Germinal center (tissue), 1 donor: ENCODE results near the gene PRLR.

ENCODE experiments used
- DNase-seq: peaks from one replicate; pipeline ENCODE4 v3.0.0; 2012; ENCODE audit warnings: mixed read lengths, low spot score

Gene PRLR

DNA sequence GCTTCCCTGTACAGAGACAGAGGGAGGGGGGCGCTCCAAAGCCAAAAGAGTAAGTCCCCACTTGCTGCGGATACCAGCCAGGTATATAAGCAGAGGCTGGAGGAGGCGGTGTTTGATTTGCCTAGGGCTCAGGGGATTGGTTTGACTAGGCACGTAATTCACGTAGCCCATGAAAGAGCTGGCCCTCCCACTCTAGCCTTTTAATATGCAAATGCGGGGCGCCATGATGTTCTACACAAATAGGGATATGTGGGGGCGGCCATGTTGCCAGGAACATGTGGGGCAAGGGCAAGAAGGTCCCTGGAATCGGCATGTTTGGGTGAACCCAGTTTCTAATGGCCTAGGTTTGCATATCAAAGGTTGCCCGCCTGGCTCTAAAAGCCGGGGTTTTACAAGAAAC is 3.3 kb upstream of the PRLR start:
- DNase-seq, result no peak

DNA sequence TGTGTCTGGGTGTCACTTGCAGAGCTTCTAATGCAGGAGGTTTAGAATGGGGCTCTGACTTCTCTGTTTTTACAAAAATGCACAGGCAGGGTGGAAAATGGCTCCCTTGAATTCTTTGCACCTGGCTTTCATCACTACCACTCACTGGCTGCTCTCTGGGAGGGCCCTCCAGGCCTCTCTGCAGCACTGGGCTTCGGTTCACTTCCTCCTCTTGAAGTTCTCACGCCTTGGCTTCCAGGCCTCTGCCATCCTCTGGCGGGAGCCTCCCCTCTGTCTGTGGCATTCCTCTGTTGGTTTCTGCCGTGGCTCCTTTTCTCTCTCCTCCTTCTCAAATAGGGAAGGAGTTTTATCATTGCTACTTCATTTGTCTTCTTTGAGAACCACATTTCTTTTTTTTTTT is 2.8 kb upstream of the PRLR start:
- no peak for DNase-seq

DNA sequence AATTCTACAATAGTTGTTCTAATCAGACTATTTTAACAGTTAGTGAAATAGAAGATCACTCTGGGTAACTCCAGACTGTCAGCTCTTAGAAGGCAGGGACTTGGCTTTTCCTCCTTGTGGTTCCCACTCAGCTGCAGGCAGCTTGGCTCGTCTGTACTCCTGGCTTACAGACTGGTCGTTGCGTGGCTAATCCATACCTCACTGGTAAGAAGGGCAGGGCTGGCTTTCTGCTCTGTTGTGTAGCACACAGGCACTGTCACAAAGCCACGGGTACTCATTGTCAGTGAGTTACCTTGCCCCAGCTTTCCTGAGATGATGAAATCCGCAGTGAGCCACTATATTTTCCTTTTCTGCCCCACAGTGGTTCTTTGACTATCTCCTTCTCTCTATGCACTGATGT is 1.8 kb upstream of the PRLR start:
- DNase-seq, result no peak

DNA sequence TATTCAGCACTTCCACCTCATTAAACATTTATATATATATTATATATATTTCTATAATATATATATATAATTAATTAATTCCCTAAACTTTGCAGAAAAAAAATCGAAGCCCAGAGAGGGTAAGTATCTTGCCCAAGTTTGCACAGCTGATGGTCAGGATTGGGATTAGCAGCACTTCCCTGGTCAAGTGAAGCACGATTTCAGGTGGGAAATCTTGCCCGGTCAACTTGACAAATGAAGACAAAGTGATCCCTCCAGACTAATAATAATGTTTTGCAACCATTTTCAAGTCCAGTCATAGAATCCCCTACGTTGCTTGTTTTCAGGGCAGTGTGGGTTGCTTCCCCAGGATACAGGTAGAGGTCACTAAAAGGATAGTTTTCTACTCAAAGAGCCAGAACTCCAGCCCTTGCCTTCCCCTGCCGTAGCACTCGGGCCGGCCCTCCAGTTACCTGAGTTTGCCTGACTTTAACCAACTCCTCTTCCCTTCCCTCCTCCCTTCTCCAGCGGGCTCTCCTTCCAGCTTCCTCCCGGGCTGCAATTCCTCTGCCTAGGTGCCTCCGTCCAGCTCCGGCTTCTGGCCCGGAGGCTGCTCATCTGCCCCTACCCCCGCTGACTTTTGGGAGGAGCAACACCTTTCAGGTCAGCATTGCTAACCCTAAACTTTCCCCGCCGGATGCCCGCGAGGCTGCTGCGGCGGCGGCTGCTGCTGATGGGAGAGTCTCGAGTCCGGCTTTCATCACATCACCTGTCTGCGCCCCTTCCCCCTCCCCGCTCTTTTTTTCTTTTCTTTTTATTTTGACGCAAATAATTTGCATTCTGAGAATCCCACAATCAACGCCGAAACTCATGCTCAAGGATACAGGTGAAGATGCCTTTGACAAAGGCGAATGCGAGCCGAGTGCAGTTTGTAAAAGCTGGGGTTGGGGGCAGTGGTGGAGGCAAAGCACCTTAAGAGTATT is 930 bp downstream of the PRLR start:
- no peak for DNase-seq

DNA sequence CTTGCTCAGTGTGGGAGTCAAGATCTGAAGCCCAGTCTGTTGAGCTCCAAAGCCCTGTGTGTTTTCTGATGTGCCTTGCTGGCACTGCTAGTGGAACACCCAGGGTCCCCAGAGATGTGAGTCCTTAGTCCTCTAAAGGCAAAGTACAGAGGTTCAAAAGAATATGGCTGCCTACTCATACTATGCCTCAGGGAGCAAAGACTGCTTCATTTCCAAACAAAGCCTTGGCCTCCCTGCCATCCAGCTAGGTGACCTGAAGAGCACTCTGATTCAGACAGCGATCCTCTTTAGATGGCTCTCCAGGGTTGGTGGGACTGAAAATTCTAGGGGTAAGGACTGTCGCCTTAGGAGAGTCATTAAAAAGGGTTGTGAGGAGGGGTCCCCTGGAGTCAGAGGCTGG is 2.0 kb downstream of the PRLR start:
- no peak for DNase-seq

DNA sequence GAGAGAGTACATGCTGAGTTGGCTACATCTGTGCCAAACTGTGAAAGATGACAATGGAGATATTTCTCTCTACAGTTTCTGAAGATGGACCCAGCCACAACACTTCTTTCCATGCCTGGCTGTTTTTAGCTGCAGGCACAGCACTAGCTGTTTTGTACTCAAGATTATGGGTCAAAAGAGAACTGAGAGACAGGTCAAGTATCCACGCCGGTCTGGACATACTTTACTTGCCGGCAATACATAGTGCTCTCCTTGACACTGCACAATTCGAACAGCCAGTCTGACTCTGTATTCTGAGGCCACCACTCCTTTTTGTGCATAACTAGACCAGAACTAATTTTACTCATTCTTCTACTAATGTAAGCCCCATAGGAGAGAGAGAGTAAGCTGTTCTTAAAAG is 2.6 kb downstream of the PRLR start:
- DNase-seq, result no peak

DNA sequence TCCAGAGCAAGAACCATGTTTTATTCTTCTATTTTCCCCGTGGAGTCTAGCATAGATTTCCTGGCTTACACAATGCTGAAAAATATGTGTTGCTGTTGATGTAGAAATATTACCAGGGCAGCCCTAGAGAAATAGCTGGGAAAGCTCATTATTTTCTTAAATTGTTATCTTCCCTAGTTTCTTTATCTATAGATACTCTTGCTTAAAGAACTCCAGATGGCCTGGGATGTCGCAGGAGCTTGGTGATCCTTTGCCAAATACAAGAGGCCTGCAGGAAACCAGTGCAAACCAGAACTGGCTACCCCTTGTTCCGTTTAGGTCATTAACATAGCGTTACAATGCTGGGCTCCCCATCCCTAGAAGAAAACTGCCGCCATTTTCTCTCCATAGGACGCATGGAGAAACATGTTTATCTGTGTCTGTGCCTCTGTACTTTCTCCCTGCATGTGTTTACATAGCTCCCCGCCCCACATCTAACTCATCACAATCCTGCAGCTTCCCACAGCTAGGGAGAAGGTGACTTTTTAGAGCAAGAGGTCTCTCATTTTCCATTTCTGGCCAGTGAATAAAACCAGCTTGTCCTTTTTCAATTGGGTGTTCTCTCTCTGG is 6.4 kb downstream of the PRLR start:
- DNase-seq, result no peak

DNA sequence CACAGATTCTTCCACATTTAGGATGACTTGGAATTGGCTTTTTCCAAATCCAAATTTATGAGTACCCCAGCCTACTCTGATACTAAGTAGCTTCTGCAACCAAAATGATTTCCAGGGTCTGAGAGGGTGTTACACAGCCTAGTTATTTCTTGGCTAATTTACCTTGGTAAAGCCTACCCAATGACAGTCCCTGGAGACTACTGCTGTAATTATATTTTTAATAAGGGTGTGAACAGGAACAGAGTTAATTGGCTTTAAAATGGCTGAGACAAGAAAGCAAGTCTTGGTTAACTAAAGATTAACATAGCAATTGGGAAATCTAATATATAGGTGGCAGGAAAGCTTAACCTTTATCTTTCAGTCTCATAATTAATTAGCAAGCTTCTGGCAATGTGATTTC is 9.3 kb downstream of the PRLR start:
- no peak for DNase-seq

DNA sequence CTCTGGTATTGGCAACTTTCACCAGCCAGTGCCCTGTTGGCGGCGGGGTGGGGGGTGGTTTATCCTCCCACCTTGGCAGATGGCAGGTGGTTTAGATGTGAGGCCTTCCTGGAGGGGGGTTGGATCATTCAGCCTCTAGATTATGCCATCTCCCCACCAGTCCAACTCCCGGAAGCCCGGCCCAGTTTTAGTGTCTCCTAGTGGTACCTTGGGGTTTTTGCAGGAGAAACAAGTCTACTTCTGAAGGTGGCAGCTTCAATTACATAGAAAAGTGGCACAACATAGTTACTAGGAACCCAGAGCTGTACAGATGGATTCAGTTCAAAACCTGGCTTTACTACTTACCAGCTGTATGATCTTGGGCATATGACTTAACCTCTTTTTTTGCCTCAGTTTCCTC is 11.3 kb downstream of the PRLR start:
- DNase-seq, result no peak

DNA sequence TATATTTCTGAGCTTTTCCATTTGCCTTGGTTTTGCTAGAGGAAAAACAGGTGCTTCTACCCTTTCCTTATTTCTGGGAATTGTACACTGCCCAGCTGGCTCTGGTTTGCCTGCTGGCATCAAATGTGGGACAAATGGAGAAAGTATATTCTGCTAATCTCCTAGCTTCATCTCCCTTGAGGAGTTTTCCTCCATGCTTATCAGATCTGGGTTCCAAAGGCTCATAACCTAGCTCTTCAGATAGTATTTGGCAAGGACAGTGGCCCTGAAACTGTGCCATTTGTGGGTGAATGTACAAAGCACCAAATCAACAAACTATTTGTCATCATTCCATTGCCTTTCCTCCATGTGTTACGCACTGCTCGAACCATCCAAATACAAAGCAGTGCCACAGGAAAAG is 16.2 kb downstream of the PRLR start:
- DNase-seq, result no peak

DNA sequence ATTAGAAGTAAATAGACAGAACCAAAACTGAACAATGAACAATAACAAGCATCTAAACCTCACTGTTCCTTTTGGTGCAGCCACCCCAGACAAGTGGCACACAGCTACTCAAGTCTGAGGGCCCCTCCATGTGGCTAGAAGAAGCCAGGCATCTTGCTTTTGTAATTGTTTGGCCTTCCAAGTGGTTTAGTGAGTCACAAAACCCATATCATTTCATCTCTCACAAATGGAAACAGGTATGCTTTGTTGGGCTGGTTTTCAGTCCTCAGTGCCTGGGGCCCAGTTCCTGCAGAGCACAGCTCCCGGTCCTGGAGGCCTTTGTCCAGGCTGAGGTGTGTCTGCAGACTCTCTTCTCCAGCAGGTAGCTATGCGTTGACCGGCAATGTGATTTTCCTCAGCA is 16.7 kb downstream of the PRLR start:
- no peak for DNase-seq

DNA sequence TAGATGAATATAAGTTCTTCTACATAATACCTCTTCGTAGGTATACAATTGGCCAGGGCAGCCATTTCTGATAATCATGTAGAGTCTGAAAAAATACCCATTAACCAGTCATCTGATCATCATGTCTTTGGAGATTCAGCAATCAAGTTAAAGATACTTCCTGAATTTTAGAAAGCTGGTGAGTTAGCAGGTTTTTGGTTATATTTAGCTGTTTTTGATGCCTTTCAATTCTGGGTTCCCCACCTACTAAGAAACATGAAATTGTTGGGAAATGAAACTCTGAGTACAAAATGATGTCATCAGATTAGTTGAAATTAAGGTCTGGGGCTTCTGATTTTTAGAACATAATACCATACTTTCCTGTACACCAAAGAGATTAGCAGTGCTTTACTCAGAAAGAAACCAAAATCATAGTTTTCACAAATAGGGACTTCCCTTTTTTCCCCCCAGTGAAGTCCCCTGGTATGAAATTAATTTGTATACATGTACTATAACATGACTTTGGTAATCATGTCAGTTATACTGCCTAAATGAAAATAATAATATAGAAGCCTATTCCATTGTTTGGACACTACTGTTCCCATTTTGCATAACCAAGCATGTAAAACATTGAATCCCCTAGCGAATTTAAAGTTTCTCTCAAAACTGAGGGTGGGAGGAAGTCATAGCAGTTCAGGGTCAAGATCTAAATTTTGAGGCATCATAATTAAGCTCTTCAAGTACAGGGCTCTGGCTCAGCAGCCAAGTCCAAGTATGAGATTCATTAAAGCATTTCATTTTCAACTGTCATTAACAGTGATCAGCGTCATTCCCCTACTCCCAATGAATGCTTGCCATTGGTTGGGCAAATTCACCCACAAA is 17.9 kb downstream of the PRLR start:
- peak; percentile 36 for DNase-seq

DNA sequence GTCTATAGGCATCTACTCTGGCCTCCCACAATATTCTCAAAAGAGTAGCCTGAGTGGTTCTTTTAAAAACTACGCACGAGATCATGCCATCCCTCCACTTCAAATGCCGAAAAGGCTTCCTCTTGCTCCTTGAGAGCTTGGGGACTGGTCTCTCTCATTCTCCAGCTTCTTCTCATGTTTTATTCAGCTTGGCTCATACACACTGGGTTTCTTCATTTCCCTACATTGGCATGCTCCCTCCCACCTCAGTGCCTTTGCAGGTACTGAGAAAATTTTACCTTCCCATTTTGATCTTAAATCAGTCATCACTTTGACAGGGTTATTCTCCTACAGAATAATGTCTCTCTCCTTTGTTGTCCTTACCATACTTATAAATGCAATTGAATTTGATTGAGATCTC is 20.4 kb downstream of the PRLR start:
- no peak for DNase-seq

DNA sequence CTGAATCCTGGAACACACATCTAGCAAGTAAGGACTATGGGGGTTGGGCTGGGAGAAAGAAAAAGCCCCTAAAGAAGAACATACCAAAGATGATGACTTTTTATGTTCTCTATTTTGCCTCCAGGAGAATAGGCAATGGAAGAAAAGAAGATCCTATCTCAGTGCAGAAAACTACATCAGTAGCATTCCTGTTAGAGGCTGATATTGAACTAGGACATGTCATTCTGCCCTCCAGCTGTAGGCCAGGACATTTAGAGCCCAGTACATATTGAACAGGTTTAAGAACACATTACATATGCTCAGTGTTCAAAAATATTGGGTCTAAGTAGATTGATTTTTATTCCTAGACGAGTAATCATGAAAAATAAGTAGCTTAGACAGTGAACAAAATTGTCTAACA is 24.7 kb downstream of the PRLR start:
- DNase-seq, result no peak

DNA sequence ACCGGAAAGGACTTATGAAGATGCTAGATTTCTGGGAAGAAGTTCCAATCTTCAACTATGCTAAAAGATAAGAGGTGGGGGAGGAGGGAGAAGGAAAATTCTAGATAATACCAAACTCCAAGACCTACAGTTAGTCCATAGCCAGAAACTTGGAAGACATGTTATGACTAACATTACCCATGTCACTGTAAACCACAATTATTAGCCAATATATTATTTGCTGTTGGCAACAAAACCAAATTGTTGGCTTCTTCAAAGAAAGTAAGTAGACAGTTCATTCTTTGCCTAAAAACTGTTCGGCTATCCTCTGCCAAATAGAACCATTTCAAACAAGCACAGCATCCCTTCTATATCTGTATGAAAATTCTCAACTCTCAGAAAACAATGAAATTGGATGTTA is 25.1 kb downstream of the PRLR start:
- DNase-seq, result no peak

DNA sequence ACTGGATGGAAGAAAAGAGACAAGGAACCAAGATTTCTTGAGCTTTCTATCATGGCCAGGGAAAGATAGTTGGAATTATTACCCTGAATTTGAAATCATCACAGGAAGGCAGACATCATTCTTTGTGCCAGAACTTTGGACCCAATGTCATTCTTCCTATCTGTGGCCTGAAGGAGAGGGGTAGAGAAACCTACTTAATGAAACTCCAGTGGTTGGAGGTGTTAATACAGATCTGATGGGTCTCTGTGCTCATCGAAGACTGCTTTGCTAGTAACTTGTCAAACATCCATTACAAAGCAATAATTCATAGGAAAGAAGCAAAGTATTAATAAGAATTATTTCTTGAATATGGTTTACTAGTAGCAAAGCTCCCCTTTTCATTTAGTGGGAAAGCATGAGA is 26.9 kb downstream of the PRLR start:
- no peak for DNase-seq

DNA sequence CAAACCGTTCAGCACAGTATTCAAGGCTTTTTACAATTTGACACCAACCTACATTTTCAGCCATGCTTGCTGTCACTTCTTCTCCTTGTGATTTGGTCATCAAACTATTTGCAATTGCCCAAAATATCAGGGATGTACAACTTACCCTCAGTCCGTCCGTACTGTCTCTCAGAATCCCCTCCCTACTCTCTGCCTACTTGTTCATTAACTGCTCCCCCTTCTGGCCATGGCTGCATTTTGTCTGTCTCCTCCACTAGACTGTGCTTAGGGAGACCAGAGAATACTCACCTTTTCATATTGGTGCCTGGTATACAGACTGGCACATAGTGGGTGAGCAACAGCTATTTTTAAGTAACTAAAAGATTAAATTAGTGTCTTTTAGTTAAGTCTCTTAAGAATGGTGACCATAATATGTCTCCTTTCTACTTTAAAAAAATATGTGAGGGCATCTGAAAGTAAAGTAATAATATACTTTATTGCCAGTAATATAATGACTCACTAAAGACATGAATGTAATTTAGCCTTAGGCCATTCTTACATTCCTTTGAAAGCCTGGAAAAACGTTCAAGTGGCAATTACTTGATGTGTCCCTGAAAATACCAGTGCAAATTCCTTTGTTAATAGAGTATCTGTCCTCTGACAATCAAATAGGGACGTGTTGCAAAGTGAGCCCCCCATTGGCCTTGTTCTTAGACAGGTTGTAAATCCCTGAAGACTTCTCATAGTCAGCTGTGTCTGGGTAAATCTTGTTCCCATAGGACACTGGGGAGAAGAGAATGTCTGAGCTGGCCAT is 27.8 kb downstream of the PRLR start:
- DNase-seq, result peak; percentile 36

DNA sequence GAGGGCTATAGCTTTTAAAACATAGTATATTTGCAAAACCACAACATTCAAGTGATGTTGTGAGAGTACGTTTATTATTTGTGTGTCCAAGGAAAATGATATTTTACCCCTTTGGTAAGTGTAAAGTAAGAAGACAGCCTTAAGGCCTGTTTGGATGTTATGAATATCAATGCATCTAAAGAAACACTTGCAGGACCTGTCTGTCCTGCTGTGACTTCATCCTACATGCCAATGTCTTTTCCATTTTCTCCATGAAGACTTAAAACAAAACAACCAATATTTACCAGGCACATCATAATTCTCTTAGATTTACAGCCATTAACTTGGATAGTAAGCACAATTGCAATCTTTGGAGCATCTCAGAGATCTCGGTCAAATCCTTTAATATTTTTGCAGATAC is 29.0 kb downstream of the PRLR start:
- no peak for DNase-seq

DNA sequence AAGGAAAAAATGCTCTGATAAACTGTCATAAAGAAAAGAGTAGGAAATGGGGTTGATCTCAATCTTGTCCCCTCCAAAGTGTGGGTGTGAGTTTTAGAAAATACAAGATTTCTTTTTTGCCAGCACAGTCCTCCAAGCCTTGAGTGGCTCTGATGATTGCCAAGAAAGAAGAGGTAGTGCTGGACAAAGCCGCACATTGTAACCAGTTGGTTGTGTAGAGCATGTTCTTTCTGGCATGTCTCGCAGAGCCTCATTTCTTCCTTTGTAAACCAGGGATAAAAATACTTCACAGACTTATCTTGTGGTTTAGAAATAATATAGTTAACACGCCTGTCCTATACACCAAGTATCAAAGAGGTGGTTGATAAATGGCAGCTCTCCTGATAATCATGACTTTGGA is 30.4 kb downstream of the PRLR start:
- DNase-seq, result no peak

DNA sequence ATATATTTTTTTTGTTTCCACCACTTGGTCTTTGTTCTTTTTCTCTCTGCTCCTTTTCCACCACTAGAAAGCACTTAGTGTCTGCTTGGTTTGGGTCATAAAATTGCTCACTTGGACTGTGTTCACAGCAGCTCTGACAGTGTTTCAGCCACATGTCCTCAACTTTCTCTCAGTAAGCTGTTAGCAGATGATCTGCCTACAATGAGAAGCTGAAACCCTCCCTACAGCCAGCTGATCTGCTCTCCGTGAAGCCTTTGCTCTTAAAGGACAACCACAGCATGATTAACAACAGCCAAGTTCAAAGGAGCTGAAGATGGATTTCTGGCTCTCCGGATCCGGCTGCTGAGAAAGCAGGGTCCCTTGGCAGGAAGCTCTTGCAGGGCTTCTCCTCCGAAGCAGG is 31.6 kb downstream of the PRLR start:
- DNase-seq, result no peak

DNA sequence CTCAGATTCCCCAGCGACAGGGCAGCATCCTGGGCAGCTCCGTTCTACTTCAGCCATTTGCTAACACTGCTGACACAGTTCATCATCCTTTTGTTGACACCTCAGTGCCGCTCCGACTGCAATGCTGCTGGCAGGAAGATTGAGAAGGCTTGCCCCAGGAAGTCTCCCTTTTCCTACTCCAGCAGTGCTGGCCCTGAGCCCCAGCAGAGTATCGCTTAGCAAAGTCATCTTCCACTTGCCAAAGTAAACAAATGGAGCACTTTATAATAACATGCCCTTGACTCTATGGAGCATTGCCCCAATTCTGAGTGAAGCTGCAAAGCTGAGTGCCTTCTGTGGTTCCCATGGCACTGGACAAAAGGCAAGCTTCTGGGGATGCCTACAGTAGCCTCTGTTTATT is 32.2 kb downstream of the PRLR start:
- no peak for DNase-seq

DNA sequence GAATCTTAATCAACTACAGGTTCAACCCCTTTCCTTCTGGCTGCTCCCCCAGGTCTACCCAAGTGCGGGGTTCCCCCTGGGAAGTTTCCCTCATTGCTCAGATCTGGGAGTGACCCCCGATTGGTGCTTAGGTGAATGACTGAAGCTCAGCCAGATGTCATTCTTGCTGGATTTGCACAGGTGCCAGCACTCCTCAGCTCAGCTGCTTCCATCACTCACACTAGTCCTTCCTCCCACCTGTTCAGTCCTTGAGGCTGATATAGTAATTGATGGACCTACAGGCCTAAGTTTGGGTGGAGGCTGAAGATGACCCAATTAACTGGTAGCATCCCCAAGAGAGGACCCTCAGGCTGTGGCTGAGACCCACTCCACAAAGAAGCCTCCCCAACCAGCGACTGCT is 32.9 kb downstream of the PRLR start:
- DNase-seq, result no peak
